ENCODE data around the gene SMOC1. TPM values are rescaled to one million over a fixed set of nuclear protein-coding genes. Genes with fewer than 3 reads are reported as not detected.

SMOC1 gene
- total RNA-seq, 1 donor from 2014 or later: not detected

DNA sequence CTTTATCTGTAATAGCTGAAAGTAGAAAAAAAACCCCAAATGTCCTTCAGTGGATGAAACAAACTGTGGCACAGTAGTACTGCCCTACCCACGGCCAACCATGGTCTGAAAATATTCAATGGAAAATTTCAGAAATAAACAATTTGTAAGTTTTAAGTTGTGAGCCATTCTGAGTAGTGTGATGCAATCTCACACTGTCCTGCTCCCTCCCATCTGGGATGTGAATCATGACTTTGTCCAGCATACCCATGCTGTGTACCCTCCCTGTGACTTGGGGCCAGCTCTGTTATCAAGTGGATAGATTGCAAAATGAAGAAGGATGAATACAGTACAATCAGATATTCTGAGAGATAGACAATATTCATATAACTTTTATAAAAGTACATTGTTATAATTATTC is 106.2 kb downstream of the SMOC1 start:
- H3K9me3 Mint-ChIP-seq: peaks cover 2% of the 10 kb centered on the region
- no peaks in the 10 kb centered on the region for H3K36me3 Mint-ChIP-seq (ENCODE audit: low read depth)
- no peak overlapping the region for H3K27ac Mint-ChIP-seq
- TF ChIP-seq, protein P1, sequence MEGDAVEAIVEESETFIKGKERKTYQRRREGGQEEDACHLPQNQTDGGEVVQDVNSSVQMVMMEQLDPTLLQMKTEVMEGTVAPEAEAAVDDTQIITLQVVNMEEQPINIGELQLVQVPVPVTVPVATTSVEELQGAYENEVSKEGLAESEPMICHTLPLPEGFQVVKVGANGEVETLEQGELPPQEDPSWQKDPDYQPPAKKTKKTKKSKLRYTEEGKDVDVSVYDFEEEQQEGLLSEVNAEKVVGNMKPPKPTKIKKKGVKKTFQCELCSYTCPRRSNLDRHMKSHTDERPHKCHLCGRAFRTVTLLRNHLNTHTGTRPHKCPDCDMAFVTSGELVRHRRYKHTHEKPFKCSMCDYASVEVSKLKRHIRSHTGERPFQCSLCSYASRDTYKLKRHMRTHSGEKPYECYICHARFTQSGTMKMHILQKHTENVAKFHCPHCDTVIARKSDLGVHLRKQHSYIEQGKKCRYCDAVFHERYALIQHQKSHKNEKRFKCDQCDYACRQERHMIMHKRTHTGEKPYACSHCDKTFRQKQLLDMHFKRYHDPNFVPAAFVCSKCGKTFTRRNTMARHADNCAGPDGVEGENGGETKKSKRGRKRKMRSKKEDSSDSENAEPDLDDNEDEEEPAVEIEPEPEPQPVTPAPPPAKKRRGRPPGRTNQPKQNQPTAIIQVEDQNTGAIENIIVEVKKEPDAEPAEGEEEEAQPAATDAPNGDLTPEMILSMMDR (IDR thresholded peaks at IDR 0.05): no peak
- peaks cover 13% of the 10 kb centered on the region for H3K27me3 Mint-ChIP-seq
- intact Hi-C loops (cut with micrococcal nuclease): no loop called here
- no peak overlapping the region for H3K4me3 Mint-ChIP-seq
- ATAC-seq (ENCODE audit: low read depth): no peak
- no peak for DNase-seq
- CTCF ChIA-PET: no interaction called here
- no peaks in the 10 kb centered on the region for H3K4me1 Mint-ChIP-seq
- POLR2A ChIA-PET: no interaction called here

DNA sequence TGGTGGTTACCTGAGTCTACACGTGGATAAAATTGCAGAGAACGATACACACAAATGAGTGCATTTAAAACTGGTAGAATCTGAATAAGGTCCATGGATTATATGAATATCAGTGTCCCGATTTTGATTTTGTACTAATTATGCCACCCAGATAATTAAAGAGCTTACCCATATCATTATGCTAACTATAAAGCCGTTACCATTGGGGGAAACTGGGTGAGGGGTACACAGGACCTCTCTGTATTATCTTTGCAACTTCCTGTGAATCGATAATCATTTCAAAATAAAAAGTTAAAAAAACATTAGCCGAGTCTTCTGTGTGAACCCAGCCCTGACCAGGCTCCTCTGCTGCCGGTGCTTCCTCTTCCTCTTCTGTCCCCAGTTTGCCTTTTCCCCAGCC is 107.1 kb downstream of the SMOC1 start:
- TF ChIP-seq, protein P1 (IDR thresholded peaks at IDR 0.05): no peak
- Mint-ChIP-seq H3K9me3 (peaks cover 2% of the 10 kb centered on the region), H3K27me3 (peaks cover 7% of the 10 kb centered on the region), H3K4me3 (no peak overlapping the region), H3K36me3 (ENCODE audit: low read depth) (no peaks in the 10 kb centered on the region), H3K27ac (no peak overlapping the region), H3K4me1 (no peaks in the 10 kb centered on the region)
- intact Hi-C loops (cut with micrococcal nuclease): no loop called here
- no peak for DNase-seq
- ATAC-seq (ENCODE audit: low read depth): no peak
- ChIA-PET POLR2A (no interaction called here), CTCF (no interaction called here)

DNA sequence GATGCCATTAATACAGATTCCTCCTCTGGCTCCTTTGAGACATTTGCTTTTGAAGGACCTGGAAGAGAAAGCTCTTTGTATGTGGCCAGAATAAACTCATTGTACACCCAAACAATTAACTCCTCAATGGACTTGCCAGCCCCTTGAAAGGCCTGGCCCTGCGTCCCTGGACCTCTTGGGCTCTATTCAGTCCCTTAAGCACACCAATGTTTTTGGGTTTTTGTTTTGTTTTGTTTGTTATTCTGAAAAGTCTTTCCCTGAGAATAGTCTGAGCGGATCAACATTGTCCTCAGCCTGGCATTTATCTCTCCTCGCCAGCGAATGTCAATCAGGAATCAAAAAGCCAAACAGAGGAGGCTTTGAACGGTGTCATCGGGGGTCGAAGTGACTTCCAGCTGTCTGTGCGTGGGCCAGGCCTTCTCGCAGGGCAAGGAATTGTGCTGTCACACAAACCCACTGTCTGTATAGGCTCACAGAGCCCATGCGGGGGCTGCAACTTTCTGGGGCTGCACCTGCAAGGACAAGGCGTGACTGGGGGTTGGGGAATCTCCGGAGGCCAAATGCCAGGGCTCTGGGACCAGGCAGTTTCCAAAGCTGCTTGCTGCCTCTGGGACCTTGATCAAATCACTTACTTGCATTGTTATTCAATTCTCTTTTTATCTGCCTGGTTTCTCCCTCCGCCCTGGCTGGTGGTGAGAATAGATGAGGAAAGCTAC is 108.3 kb downstream of the SMOC1 start:
- H3K36me3 Mint-ChIP-seq (ENCODE audit: low read depth): no peaks in the 10 kb centered on the region
- no peak overlapping the region for H3K27ac Mint-ChIP-seq
- no peaks in the 10 kb centered on the region for H3K4me1 Mint-ChIP-seq
- DNase-seq (no peak), ATAC-seq (ENCODE audit: low read depth) (no peak)
- peaks cover 9% of the 10 kb centered on the region for H3K27me3 Mint-ChIP-seq
- H3K4me3 Mint-ChIP-seq: no peak overlapping the region
- peaks cover 2% of the 10 kb centered on the region for H3K9me3 Mint-ChIP-seq
- POLR2A ChIA-PET: no interaction called here
- intact Hi-C loops (cut with micrococcal nuclease): no loop called here
- CTCF ChIA-PET: no interaction called here
- TF ChIP-seq, protein P1 (IDR thresholded peaks at IDR 0.05): no peak

DNA sequence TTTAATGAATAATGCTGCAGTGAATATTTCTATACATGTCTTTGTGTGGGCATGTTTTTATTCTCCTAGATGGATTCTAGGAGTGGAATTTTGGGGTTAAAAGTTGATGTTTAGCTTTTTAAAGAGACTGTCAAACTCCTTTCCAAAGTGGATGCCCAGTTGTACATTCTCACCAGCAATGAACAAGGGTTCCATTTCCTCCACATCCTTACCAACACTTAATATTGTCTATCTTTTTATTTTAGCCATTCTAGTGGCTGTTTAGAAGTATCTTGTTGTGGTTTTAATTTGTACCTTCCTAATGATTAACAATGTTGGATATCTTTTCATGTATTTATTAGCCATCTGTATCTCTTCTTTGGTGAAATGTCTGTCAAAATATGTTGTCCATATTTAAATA is 109.8 kb downstream of the SMOC1 start:
- no peak overlapping the region for H3K27ac Mint-ChIP-seq
- no peak overlapping the region for H3K4me3 Mint-ChIP-seq
- no peaks in the 10 kb centered on the region for H3K4me1 Mint-ChIP-seq
- peaks cover 2% of the 10 kb centered on the region for H3K9me3 Mint-ChIP-seq
- DNase-seq: no peak
- peaks cover 14% of the 10 kb centered on the region for H3K27me3 Mint-ChIP-seq
- TF ChIP-seq, protein P1 (IDR thresholded peaks at IDR 0.05): no peak
- intact Hi-C loops (cut with micrococcal nuclease): no loop called here
- no peak for ATAC-seq (ENCODE audit: low read depth)
- no peaks in the 10 kb centered on the region for H3K36me3 Mint-ChIP-seq (ENCODE audit: low read depth)
- ChIA-PET CTCF (no interaction called here), POLR2A (no interaction called here)

DNA sequence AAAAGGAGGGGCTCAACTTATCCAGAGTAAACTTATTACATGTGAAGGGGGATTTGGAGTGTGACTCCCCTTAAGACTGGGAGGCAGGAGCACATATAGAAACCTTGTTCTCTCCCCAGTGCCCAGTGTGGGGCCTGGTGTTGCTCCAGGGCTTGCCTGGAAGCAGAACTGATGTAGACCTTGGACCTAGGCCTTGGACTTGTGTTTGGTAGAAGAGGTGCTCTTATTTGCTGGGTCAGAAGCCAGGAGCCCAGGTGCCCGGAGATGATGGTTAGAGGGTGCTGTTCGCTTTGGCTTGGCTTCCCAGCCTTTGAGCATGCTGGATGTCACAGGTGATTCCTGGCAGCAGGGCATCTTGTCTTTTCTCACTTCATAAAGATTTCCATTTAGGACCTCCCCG is 110.4 kb downstream of the SMOC1 start:
- Mint-ChIP-seq H3K4me1 (no peaks in the 10 kb centered on the region), H3K36me3 (ENCODE audit: low read depth) (no peaks in the 10 kb centered on the region), H3K27ac (no peak overlapping the region), H3K27me3 (peaks cover 14% of the 10 kb centered on the region), H3K9me3 (peaks cover 2% of the 10 kb centered on the region), H3K4me3 (no peak overlapping the region)
- ChIA-PET POLR2A (no interaction called here), CTCF (no interaction called here)
- DNase-seq: no peak
- TF ChIP-seq, protein P1 (IDR thresholded peaks at IDR 0.05): no peak
- ATAC-seq (ENCODE audit: low read depth): no peak
- intact Hi-C loops (cut with micrococcal nuclease): no loop called here

Measured in activated B cell treated with CpG ODN at 0.5 μM for 24 hours (primary cell).